Breast epithelium (tissue), 4 donors: ENCODE measurements around the gene FARP1. TPM values are rescaled to one million over a fixed set of nuclear protein-coding genes. Genes with fewer than 3 reads are reported as not detected.

ENCODE experiments used
- DNase-seq, 2 donors: peaks; one replicate each; pipeline ENCODE4 v3.0.0-alpha.2; 2019; ENCODE audit warnings: low spot score in 2 of 2
- H3K27ac ChIP-seq, 2 donors: fragments of 200-600 bp; sonication (generic) in 1 of 2; one replicate each; pipeline ENCODE4 v1.5.1; 2016 to 2019; ENCODE audit warnings: mild to moderate bottlenecking in 1 of 2
- H3K27me3 ChIP-seq, 2 donors: fragments of 200-600 bp; sonication (generic) in 1 of 2; one replicate each; pipeline versions ENCODE4 v1.5.1 to v1.6.0; 2017 to 2019; ENCODE audit warnings: control low read depth in 1 of 2, mild to moderate bottlenecking in 1 of 2
- H3K36me3 ChIP-seq: fragments of 200-600 bp; one replicate; pipeline ENCODE4 v1.5.1; 2019
- H3K4me1 ChIP-seq, 2 donors: fragments of 200-600 bp; sonication (generic); one replicate each; pipeline ENCODE4 v1.5.1; 2016 to 2019; ENCODE audit warnings: control low read depth in 1 of 2
- H3K4me3 ChIP-seq, 3 donors: fragments of 200-600 bp; sonication (generic); 1 replicate in 2 of 3; 2 replicates in 1 of 3; pipeline ENCODE4 v1.5.1; 2016 to 2019; ENCODE audit warnings: mild to moderate bottlenecking in 3 of 3, moderate library complexity in 2 of 3
- H3K9me3 ChIP-seq, 2 donors: fragments of 200-600 bp; sonication (generic) in 1 of 2; one replicate each; pipeline ENCODE4 v1.5.1; 2016 to 2019; ENCODE audit warnings: control low read depth in 1 of 2
- CTCF ChIP-seq, 3 donors: fragments of 450-650 bp; IDR thresholded peaks; one replicate each; pipeline ENCODE4 v1.5.1; 2016 to 2017; ENCODE audit warnings: antibody characterized with exemption in 3 of 3, mild to moderate bottlenecking in 3 of 3, moderate library complexity in 3 of 3
- POLR2A ChIP-seq: fragments of 450-650 bp; IDR thresholded peaks from one replicate; pipeline ENCODE4 v1.6.1; 2016; ENCODE audit warnings: antibody characterized with exemption, mild to moderate bottlenecking, moderate library complexity
- POLR2AphosphoS5 ChIP-seq, 3 donors: sonication (generic); formaldehyde crosslinking; IDR thresholded peaks; one replicate each; pipeline ENCODE4 v1.6.1; 2017; ENCODE audit warnings: antibody characterized with exemption in 3 of 3
- intact Hi-C: fragments of 100-400 bp; cut with DNase I; formaldehyde crosslinking; loops from one replicate; pipeline ENCODE4 v1.15.1; 2023; ENCODE audit warnings: low total_unique reads
- total RNA-seq, 3 donors: library from RNA; depleted of rRNA; stranded (reverse); fragments of >200 nt; gene quantifications; one replicate each; pipeline ENCODE4 v1.1.0, GENCODE V29; 2016

FARP1 gene
- total RNA-seq, 3 donors from 2014 or later, result 29.8 to 97.3 (median 80.1) TPM

GRCh38 chr13:98353750-98354149 is 210.9 kb downstream of the FARP1 start:
- intact Hi-C loops, result no loop called here
- Histone ChIP-seq H3K4me1 (no peaks in the 10 kb centered on the region), H3K27ac (no peak overlapping the region)

GRCh38 chr13:98358937-98359336 is 216.0 kb downstream of the FARP1 start:
- intact Hi-C loops, result no loop called here
- H3K27me3 ChIP-seq, result no peaks in the 10 kb centered on the region
- TF ChIP-seq POLR2A (no peak), CTCF (IDR thresholded peaks at IDR 0.05) (no peak), POLR2AphosphoS5 (IDR thresholded peaks at IDR 0.05) (no peak)
- no peak for DNase-seq
- no peak overlapping the region for H3K27ac ChIP-seq
- H3K4me1 ChIP-seq, result no peaks in the 10 kb centered on the region
- no peak overlapping the region for H3K4me3 ChIP-seq
- no peaks in the 10 kb centered on the region for H3K9me3 ChIP-seq
- no peaks in the 10 kb centered on the region for H3K36me3 ChIP-seq

More at GRCh38 chr13:98353750-98354149, 210.9 kb downstream of the FARP1 start:
- Histone ChIP-seq H3K9me3 (no peaks in the 10 kb centered on the region), H3K27me3 (no peaks in the 10 kb centered on the region), H3K4me3 (no peak overlapping the region), H3K36me3 (no peaks in the 10 kb centered on the region)
- TF ChIP-seq POLR2A, result no peak
- TF ChIP-seq CTCF (IDR thresholded peaks at IDR 0.05), result no peak
- TF ChIP-seq POLR2AphosphoS5 (IDR thresholded peaks at IDR 0.05), result no peak
- DNase-seq, result no peak

GRCh38 chr13:98360545-98360944 is 217.7 kb downstream of the FARP1 start:
- no peak for DNase-seq
- H3K4me3 ChIP-seq, result no peak overlapping the region
- H3K4me1 ChIP-seq, result no peaks in the 10 kb centered on the region
- no peak overlapping the region for H3K27ac ChIP-seq
- no peaks in the 10 kb centered on the region for H3K9me3 ChIP-seq
- intact Hi-C loops, result no loop called here
- no peaks in the 10 kb centered on the region for H3K36me3 ChIP-seq
- no peak for TF ChIP-seq CTCF (IDR thresholded peaks at IDR 0.05)
- TF ChIP-seq POLR2A, result no peak
- TF ChIP-seq POLR2AphosphoS5 (IDR thresholded peaks at IDR 0.05), result no peak
- H3K27me3 ChIP-seq, result no peaks in the 10 kb centered on the region

GRCh38 chr13:98363326-98363725 is 220.4 kb downstream of the FARP1 start:
- intact Hi-C loops, result no loop called here
- Histone ChIP-seq H3K4me3 (no peak overlapping the region), H3K27ac (no peak overlapping the region), H3K9me3 (no peaks in the 10 kb centered on the region), H3K27me3 (no peaks in the 10 kb centered on the region), H3K36me3 (no peaks in the 10 kb centered on the region), H3K4me1 (no peaks in the 10 kb centered on the region)
- TF ChIP-seq POLR2AphosphoS5 (IDR thresholded peaks at IDR 0.05), result no peak
- TF ChIP-seq POLR2A, result no peak
- no peak for TF ChIP-seq CTCF (IDR thresholded peaks at IDR 0.05)
- DNase-seq, result no peak

GRCh38 chr13:98364179-98364578 is 221.3 kb downstream of the FARP1 start:
- H3K36me3 ChIP-seq, result no peaks in the 10 kb centered on the region
- TF ChIP-seq CTCF (IDR thresholded peaks at IDR 0.05) (no peak), POLR2A (no peak), POLR2AphosphoS5 (IDR thresholded peaks at IDR 0.05) (no peak)
- no peaks in the 10 kb centered on the region for H3K4me1 ChIP-seq
- intact Hi-C loops, result no loop called here
- H3K4me3 ChIP-seq, result no peak overlapping the region
- no peak for DNase-seq
- no peaks in the 10 kb centered on the region for H3K27me3 ChIP-seq
- H3K9me3 ChIP-seq, result no peaks in the 10 kb centered on the region
- no peak overlapping the region for H3K27ac ChIP-seq
